Osteocyte (in vitro differentiated cells): ENCODE measurements around the gene LCE3E. TPM values are rescaled to one million over a fixed set of nuclear protein-coding genes. Genes with fewer than 3 reads are reported as not detected.
"Not testable (repeated sequence)": the region's sequence is repeated elsewhere in the genome, so short reads cannot be mapped to it uniquely, and the experiment has no call there.

ENCODE experiments used
- DNase-seq: peaks from one replicate; pipeline ENCODE4 v3.0.0; 2021; ENCODE audit warnings: mixed read lengths; ENCODE audit not compliant: unreplicated experiment; ENCODE audit errors: extremely low spot score
- H3K27ac Mint-ChIP-seq: one replicate; pipeline ENCODE4 v1.8.0; 2021; ENCODE audit warnings: mild to moderate bottlenecking, mixed read lengths; ENCODE audit not compliant: unreplicated experiment
- H3K27me3 Mint-ChIP-seq: one replicate; pipeline ENCODE4 v1.8.0; 2021; ENCODE audit warnings: mixed read lengths; ENCODE audit not compliant: unreplicated experiment
- H3K36me3 Mint-ChIP-seq: one replicate; pipeline ENCODE4 v1.8.0; 2021; ENCODE audit warnings: mixed read lengths; ENCODE audit not compliant: unreplicated experiment
- H3K4me1 Mint-ChIP-seq: one replicate; pipeline ENCODE4 v1.8.0; 2021; ENCODE audit warnings: mixed read lengths; ENCODE audit not compliant: unreplicated experiment
- H3K4me3 Mint-ChIP-seq: one replicate; pipeline ENCODE4 v1.8.0; 2021; ENCODE audit warnings: mild to moderate bottlenecking, moderate library complexity, mixed read lengths; ENCODE audit not compliant: unreplicated experiment
- H3K9me3 Mint-ChIP-seq: one replicate; pipeline ENCODE4 v1.8.0; 2021; ENCODE audit warnings: mixed read lengths; ENCODE audit not compliant: unreplicated experiment
- total RNA-seq: library from RNA; stranded (reverse); gene quantifications from 2 replicates; pipeline ENCODE4 v1.2.1, GENCODE V29; 2021
- TF ChIP-seq, protein P1 (sequence below): fragments of 200-600 bp; sonication (generic); IDR thresholded peaks from 2 replicates; pipeline ENCODE4 v1.5.0; 2021; ENCODE audit warnings: antibody characterized with exemption, mild to moderate bottlenecking, moderate library complexity

LCE3E gene
- total RNA-seq, 1 donor from 2014 or later: not detected

DNA sequence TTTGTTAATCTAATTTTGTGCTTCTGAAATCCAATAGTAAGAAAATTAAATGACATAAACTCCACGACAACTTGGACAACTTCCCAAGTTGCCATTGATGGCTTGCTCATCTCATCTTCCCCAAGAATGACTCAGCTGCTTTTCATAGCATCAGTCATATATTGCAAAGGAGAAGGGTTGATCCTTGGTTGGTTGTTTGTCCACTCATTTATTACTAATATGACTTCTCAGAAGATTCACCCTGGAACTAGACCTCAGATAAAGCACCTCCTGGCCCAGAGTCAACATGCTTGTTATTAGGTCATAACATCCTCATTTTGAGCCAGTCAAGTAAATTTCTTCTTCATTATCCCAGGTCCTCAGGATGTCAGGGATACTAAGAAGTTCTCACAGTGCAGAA lies 16.1 kb upstream of the LCE3E start:
- no peak for DNase-seq
- H3K9me3 Mint-ChIP-seq: peaks cover 20% of the 10 kb centered on the region

GRCh38 chr1:152580433-152580832 lies 13.9 kb upstream of the LCE3E start, which contains the start of gene LCE3D:
Gene LCE3D, minus strand, starts transcription at chr1:152580516. Its CDS starts 580 bp downstream, at chr1:152579936.
- Mint-ChIP-seq H3K36me3 (no peaks in the 10 kb centered on the region), H3K27me3 (no peaks in the 10 kb centered on the region), H3K27ac (no peak within 1 kb of the TSS), H3K4me3 (no peak within 1 kb of the TSS), H3K9me3 (peaks cover 27% of the 10 kb centered on the region), H3K4me1 (no peaks in the 10 kb centered on the region)
- no peak for DNase-seq
- TF ChIP-seq, protein P1, sequence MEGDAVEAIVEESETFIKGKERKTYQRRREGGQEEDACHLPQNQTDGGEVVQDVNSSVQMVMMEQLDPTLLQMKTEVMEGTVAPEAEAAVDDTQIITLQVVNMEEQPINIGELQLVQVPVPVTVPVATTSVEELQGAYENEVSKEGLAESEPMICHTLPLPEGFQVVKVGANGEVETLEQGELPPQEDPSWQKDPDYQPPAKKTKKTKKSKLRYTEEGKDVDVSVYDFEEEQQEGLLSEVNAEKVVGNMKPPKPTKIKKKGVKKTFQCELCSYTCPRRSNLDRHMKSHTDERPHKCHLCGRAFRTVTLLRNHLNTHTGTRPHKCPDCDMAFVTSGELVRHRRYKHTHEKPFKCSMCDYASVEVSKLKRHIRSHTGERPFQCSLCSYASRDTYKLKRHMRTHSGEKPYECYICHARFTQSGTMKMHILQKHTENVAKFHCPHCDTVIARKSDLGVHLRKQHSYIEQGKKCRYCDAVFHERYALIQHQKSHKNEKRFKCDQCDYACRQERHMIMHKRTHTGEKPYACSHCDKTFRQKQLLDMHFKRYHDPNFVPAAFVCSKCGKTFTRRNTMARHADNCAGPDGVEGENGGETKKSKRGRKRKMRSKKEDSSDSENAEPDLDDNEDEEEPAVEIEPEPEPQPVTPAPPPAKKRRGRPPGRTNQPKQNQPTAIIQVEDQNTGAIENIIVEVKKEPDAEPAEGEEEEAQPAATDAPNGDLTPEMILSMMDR: no peak

More for the DNA sequence above, 16.1 kb upstream of the LCE3E start:
- TF ChIP-seq, protein P1: no peak
- Mint-ChIP-seq H3K4me3 (no peak overlapping the region), H3K27me3 (no peaks in the 10 kb centered on the region), H3K27ac (no peak overlapping the region), H3K4me1 (no peaks in the 10 kb centered on the region), H3K36me3 (no peaks in the 10 kb centered on the region)

DNA sequence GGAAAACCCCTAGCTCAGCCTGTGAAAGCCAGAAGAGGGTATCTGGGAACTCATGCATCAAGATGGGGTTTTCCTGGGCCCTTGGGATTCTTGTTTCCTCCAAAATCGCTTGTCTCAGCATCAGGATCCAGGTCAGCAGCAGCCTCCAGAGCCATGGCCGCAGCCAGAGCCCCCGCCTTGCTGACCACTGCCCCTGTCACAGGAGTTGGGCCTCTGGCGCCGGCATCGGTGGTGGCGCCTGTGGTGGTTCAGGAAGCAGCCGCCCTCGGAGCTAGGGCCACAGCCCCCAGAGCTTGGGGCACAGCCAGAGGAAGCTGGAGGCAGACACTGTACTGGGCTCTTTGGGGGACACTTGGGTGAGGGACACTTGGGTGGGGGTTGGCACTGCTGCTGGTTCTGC lies 12.9 kb upstream of the LCE3E start:
- DNase-seq, H3K4me3 Mint-ChIP-seq, H3K27me3 Mint-ChIP-seq, H3K4me1 Mint-ChIP-seq, H3K27ac Mint-ChIP-seq, H3K36me3 Mint-ChIP-seq: not testable (repeated sequence)
- H3K9me3 Mint-ChIP-seq: peaks cover 34% of the 10 kb centered on the region

- TF ChIP-seq, protein P1: no peak
- H3K4me1 Mint-ChIP-seq: no peaks in the 10 kb centered on the region
- no peaks in the 10 kb centered on the region for H3K27me3 Mint-ChIP-seq
- DNase-seq: no peak
- H3K4me3 Mint-ChIP-seq: no peak overlapping the region
- no peaks in the 10 kb centered on the region for H3K36me3 Mint-ChIP-seq
- H3K9me3 Mint-ChIP-seq: peaks cover 42% of the 10 kb centered on the region
- no peak overlapping the region for H3K27ac Mint-ChIP-seq
Measured at GRCh38 chr1:152577168-152577567, 10.6 kb upstream of the LCE3E start.

DNA sequence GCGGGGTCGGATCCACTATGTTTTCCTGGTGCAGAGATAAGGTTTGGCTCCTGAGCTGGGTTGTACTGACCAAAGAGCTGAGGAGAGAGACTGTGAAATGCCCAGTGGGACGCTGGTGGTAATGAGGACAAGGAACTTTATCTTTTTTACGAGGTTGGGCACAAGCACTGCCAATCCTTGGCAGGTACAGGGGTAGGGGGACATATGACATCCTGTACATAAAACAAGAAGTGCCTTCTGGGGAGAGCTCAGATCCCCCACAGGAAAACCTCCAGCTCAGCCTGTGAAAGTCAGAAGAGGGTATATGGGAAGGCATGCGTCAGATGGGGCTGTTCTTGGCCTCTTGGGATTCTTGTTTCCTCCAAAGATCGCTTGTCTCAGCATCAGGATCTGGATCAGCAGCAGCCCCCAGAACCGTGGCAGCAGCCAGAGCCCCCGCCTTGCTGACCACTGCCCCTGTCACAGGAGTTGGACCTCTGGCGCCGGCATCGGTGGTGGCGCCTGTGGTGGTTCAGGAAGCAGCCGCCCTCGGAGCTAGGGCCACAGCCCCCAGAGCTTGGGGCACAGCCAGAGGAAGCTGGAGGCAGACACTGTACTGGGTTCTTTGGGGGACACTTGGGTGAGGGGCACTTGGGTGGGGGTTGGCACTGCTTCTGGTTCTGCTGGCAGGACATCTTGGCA lies 905 bp downstream of the LCE3E start:
- Mint-ChIP-seq H3K27me3 (no peaks in the 10 kb centered on the region), H3K27ac (no peak overlapping the region), H3K9me3 (peaks cover 59% of the 10 kb centered on the region), H3K36me3 (no peaks in the 10 kb centered on the region), H3K4me3 (no peak overlapping the region), H3K4me1 (no peaks in the 10 kb centered on the region)
- DNase-seq: no peak
- TF ChIP-seq, protein P1: no peak
